GM12878 (cell line): ENCODE data around the gene MSL1. TPM values are rescaled to one million over a fixed set of nuclear protein-coding genes. Genes with fewer than 3 reads are reported as not detected.

ENCODE experiments used
- ATAC-seq: fragments of 200-7000 bp; cut with Tn5 transposase; 3 replicates; pipeline ENCODE4 v1.9.1; 2020; ENCODE audit warnings: mild to moderate bottlenecking, moderate library complexity
- BruUV-seq: library from RNA; stranded (reverse); fragments of 400-500 nt; replicated peaks from 2 replicates; lab custom pipeline; 2021; lab: Mats Ljungman, UMichigan
- CTCF ChIA-PET: fragments of 300-600 bp; sonication (Branson Sonifier 250); formaldehyde crosslinking; extraction: SDS; loops from one replicate; lab custom pipeline; 2021; ENCODE audit warnings: inconsistent platforms; lab: Yijun Ruan, JAX
- POLR2A ChIA-PET: fragments of 350-600 bp; formaldehyde crosslinking; extraction: SDS; loops from one replicate; lab custom pipeline; 2021; ENCODE audit warnings: inconsistent platforms; lab: Charles Lee
- RAD21 ChIA-PET: fragments of 300-600 bp; sonication (Branson Sonifier 250); formaldehyde crosslinking; loops from one replicate; lab custom pipeline; 2023; ENCODE audit warnings: antibody characterized with exemption; ENCODE audit not compliant: unreplicated experiment; lab: Charles Lee
- SMC1A ChIA-PET: fragments of 300-600 bp; sonication (Branson Sonifier 250); formaldehyde crosslinking; loops from one replicate; lab custom pipeline; 2023; ENCODE audit not compliant: unreplicated experiment, uncharacterized antibody; lab: Charles Lee
- DNase-seq: peaks from one replicate; pipeline ENCODE4 v3.0.0-alpha.2; 2011; ENCODE audit warnings: low read depth, low spot score
- FAIRE-seq: peaks from 3 replicates; lab custom pipeline; 2011; peaks lifted over from hg19 to GRCh38; lab: Jason Lieb, UNC
- H2AFZ ChIP-seq: 2 replicates; pipeline ENCODE4 v1.6.0; 2011; ENCODE audit warnings: low read depth, low read length, control low read depth; ENCODE audit not compliant: control insufficient read depth
- H3K27ac ChIP-seq: 2 replicates; pipeline ENCODE4 v1.5.1; 2011; ENCODE audit warnings: control low read depth; ENCODE audit not compliant: control insufficient read depth, insufficient read depth
- H3K27me3 ChIP-seq, 2 experiments: replicated peaks in 1 of 2; 2 replicates each; pipeline versions ENCODE4 v1.6.0 to v1.6.1; 2011; ENCODE audit warnings: low read length in 1 of 2; ENCODE audit not compliant: control insufficient read depth in 2 of 2, insufficient read depth in 2 of 2
- H3K36me3 ChIP-seq, 2 experiments: 2 replicates each; pipeline ENCODE4 v1.5.1; 2011; ENCODE audit warnings: low read length in 1 of 2; ENCODE audit not compliant: control insufficient read depth in 2 of 2, insufficient read depth in 2 of 2
- H3K4me1 ChIP-seq: 2 replicates; pipeline ENCODE4 v1.6.1; 2011; ENCODE audit warnings: mild to moderate bottlenecking, low read length, moderate library complexity, mixed read lengths; ENCODE audit not compliant: control insufficient read depth, insufficient read depth
- H3K4me2 ChIP-seq: 2 replicates; pipeline ENCODE4 v1.6.0; 2011; ENCODE audit warnings: control low read depth; ENCODE audit not compliant: control insufficient read depth, insufficient read depth
- H3K4me3 ChIP-seq: fragments of 200-600 bp; sonication (generic); 2 replicates; pipeline ENCODE4 v1.5.1; 2016
- H3K79me2 ChIP-seq: 2 replicates; pipeline ENCODE4 v1.6.0; 2011; ENCODE audit warnings: low read length; ENCODE audit not compliant: control insufficient read depth, insufficient read depth
- H3K9ac ChIP-seq: 2 replicates; pipeline ENCODE4 v1.8.0; 2011; ENCODE audit warnings: low read length, control low read depth, mixed read lengths; ENCODE audit not compliant: control insufficient read depth, insufficient read depth
- H3K9me3 ChIP-seq: replicated peaks from 3 replicates; pipeline ENCODE4 v1.5.1; 2011; ENCODE audit warnings: mild to moderate bottlenecking, low read length; ENCODE audit not compliant: control insufficient read depth, insufficient read depth
- H4K20me1 ChIP-seq: 2 replicates; pipeline ENCODE4 v1.6.0; 2011; ENCODE audit not compliant: control insufficient read depth, insufficient read depth
- KDM1A ChIP-seq: fragments of 200-600 bp; sonication (generic); IDR thresholded peaks from 2 replicates; pipeline ENCODE4 v1.6.1; 2016; ENCODE audit warnings: borderline replicate concordance
- NFYA ChIP-seq: IDR thresholded peaks from 2 replicates; pipeline ENCODE4 v1.6.1; 2011; ENCODE audit warnings: low read depth, mild to moderate bottlenecking, low read length, improper control_type of control experiment, borderline replicate concordance
- ZSCAN29 ChIP-seq: fragments of 450-650 bp; IDR thresholded peaks from 2 replicates; pipeline ENCODE4 v1.6.1; 2017; ENCODE audit warnings: mild to moderate bottlenecking, moderate library complexity
- WGBS: methylation state at CpG from one replicate; pipeline ENCODE4 v1.1.6; 2016; ENCODE audit warnings: low lambda C conversion rate; ENCODE audit not compliant: insufficient replicate concordance, insufficient coverage; ENCODE audit errors: missing lambda C conversion rate; 5-methylcytosine and 5-hydroxymethylcytosine counted together
- in situ Hi-C: fragments of 300-500 bp; cut with MboI; formaldehyde crosslinking; loops from 9 replicates; pipeline ENCODE4 v1.14.3; 2018; ENCODE audit warnings: mixed read lengths
- intact Hi-C: fragments of 100-400 bp; cut with micrococcal nuclease; formaldehyde crosslinking; loops from one replicate; pipeline ENCODE4 v1.14.2; 2022; ENCODE audit not compliant: unreplicated experiment
- polyA plus RNA-seq, 11 experiments: library from polyadenylated mRNA; depleted of rRNA in 4 of 11; unstranded in 6 of 11; stranded (reverse) in 5 of 11; fragments of >200 nt; fragmentation: Nextera tagmentation in 4 of 11; fragmentation: Illumina TruSeq in 1 of 11; extraction: Ambion mirVana in 4 of 11; extraction: Trizol in 1 of 11; gene quantifications; 1 replicate in 1 of 11; 2 replicates in 10 of 11; pipeline versions ENCODE4 v1.2.1 to v1.2.3, GENCODE V29; 2011 to 2016; ENCODE audit warnings: inconsistent platforms in 2 of 11, missing spikeins in 2 of 11, low read depth in 1 of 11
- total RNA-seq, 4 experiments: library from RNA; depleted of rRNA in 3 of 4; stranded (reverse); fragments of >200 nt in 3 of 4; fragmentation: Illumina TruSeq in 1 of 4; extraction: Trizol in 1 of 4; gene quantifications; 2 replicates each; pipeline versions ENCODE4 v1.2.1 to v1.2.3, GENCODE V29; 2013 to 2021
- TF ChIP-seq, protein P1 (sequence below), 3 experiments: IDR thresholded peaks in 2 of 3; conservative IDR thresholded peaks in 1 of 3; 2 replicates each; pipeline ENCODE4 v1.5.1; 2011; ENCODE audit warnings: low read depth in 3 of 3, low read length in 3 of 3, mild to moderate bottlenecking in 3 of 3, control low read depth in 2 of 3, moderate library complexity in 2 of 3, inconsistent platforms in 1 of 3, mixed read lengths in 1 of 3; ENCODE audit not compliant: control insufficient read depth in 2 of 3, insufficient read depth in 1 of 3; ENCODE audit errors: extremely low read depth in 1 of 3

The MSL1 gene
- total and polyA plus RNA-seq, 10 of the 15 experiments (the other 5 are each of a cell fraction or from before 2014, with no cell fraction given), result 6.1 to 95.2 (median 51.8) TPM

DNA sequence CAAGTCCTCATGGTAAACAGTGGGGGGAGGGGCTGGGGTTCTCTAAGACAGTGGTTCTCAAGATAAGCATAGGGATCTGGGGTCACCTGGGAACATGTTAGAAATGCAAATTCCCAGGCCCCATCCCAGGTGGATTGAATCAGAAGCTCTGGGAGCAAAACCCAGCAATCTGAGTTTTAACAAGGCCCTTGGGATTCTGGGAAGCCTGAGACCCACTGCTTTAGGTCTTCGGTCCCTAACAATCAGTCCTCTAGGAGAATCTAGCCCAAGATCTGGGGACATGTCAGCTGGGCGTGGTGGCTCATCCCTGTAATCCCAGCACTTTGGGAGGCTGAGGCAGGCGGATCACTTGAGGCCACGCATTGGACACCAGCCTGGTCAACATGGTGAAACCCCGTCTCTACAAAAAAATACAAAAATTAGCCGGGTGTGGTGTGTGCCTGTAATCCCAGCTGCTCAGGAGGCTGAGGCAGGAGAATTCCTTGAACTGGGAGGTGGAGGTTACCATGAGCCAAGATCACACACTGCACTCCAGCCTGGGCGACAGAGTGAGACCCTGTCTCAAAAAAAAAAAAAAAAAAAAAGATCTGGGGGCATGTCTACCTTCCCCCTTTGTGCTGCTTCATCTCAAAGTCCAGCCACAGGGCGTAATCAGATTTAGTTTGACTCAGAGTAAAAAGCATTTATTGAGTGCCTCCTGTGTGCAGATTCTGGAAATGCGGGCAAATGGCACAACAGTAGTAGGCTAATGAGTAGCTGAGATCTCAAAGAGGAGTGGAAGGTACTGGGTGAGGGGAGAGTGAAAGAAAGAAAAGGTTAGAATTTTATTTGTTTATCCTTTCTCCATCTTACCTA is 12.6 kb upstream of the MSL1 start:
- ChIA-PET CTCF (interaction anchor here (1.2 to 7.9 kb wide), 7 partner anchors 10 to 96 kb away, joined by 3 to 367 read pairs (median 87); partner anchors contain the start of genes MSL1, NR1D1 and THRA), POLR2A (interaction anchor here (0.5 to 5.8 kb wide), 3 partner anchors 10 to 255 kb away, joined by 3 to 50 read pairs (median 4); no protein-coding TSS in a partner anchor), SMC1A (interaction anchor here (6.0 to 8.0 kb wide), 3 partner anchors 10 to 58 kb away, joined by 56 to 177 read pairs (median 132); partner anchors contain the start of gene NR1D1), RAD21 (interaction anchor here (0.6 to 7.0 kb wide), 4 partner anchors 11 to 94 kb away, joined by 3 to 155 read pairs (median 22); partner anchors contain the start of genes CSF3 and NR1D1)
- in situ Hi-C loops (no loop called here), intact Hi-C loops (no loop called here)
- BruUV-seq, result no TSS peak
- H3K79me2 ChIP-seq, result no peaks in the 10 kb centered on the region
- FAIRE-seq (no peak), ATAC-seq (no peak), DNase-seq (no peak)
- no peak overlapping the region for H3K27ac ChIP-seq
- no peaks in the 10 kb centered on the region for H3K9me3 ChIP-seq
- H3K4me3 ChIP-seq, result no peak overlapping the region
- no peak for TF ChIP-seq ZSCAN29
- no peak for TF ChIP-seq NFYA
- TF ChIP-seq, protein P1, sequence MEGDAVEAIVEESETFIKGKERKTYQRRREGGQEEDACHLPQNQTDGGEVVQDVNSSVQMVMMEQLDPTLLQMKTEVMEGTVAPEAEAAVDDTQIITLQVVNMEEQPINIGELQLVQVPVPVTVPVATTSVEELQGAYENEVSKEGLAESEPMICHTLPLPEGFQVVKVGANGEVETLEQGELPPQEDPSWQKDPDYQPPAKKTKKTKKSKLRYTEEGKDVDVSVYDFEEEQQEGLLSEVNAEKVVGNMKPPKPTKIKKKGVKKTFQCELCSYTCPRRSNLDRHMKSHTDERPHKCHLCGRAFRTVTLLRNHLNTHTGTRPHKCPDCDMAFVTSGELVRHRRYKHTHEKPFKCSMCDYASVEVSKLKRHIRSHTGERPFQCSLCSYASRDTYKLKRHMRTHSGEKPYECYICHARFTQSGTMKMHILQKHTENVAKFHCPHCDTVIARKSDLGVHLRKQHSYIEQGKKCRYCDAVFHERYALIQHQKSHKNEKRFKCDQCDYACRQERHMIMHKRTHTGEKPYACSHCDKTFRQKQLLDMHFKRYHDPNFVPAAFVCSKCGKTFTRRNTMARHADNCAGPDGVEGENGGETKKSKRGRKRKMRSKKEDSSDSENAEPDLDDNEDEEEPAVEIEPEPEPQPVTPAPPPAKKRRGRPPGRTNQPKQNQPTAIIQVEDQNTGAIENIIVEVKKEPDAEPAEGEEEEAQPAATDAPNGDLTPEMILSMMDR (IDR thresholded peaks at IDR 0.05 in 2 of 3, conservative IDR thresholded peaks at IDR 0.05 in 1 of 3; ENCODE audit: control insufficient read depth in 2 of 3, extremely low read depth in 1 of 3, insufficient read depth in 1 of 3, low read depth in 3 of 3, low read length in 3 of 3), result peak; percentile 2 to 29 (median 5); a peak in 2 of 6 replicates
- no peak for TF ChIP-seq KDM1A
- H3K9ac ChIP-seq, result no peak overlapping the region
- H4K20me1 ChIP-seq, result no peaks in the 10 kb centered on the region
- H3K4me1 ChIP-seq, result peaks cover 62% of the 10 kb centered on the region
- no peaks in the 10 kb centered on the region for H3K27me3 ChIP-seq
- no peaks in the 10 kb centered on the region for H3K36me3 ChIP-seq
- WGBS, result 98% methylated on average over 9 of the region's 9 CpGs
- no peak overlapping the region for H2AFZ ChIP-seq
- H3K4me2 ChIP-seq, result no peak overlapping the region
